ENCODE measurements around the gene RPGRIP1L. TPM values are rescaled to one million over a fixed set of nuclear protein-coding genes. Genes with fewer than 3 reads are reported as not detected.

Gene RPGRIP1L
- total and polyA plus RNA-seq, 2 donors (not counting 1 experiment from before 2014, with no cell fraction given) = 1.0 to 7.1 TPM

- Histone ChIP-seq H3K4me2 (replicated peaks; ENCODE audit: low read depth, low read length, poor library complexity, severe bottlenecking) (no peak overlapping the region), H3K9me3 (ENCODE audit: control extremely low read depth in 1 of 3, control insufficient read depth in 2 of 3, insufficient read depth in 1 of 3, low read length in 2 of 3) (peaks cover 0 to 6% (median 0%) of the 10 kb centered on the region in 3 donors), H3K27me3 (replicated peaks in 1 of 4; ENCODE audit: control extremely low read depth in 1 of 4, control insufficient read depth in 3 of 4, insufficient read depth in 4 of 4, low read length in 3 of 4) (no peaks in the 10 kb centered on the region), H3K4me1 (ENCODE audit: control insufficient read depth in 2 of 2, insufficient read depth in 2 of 2, low read length in 2 of 2) (no peaks in the 10 kb centered on the region), H4K20me1 (ENCODE audit: control insufficient read depth, insufficient read depth, low read length, poor library complexity, severe bottlenecking) (no peaks in the 10 kb centered on the region), H3K4me3 (ENCODE audit: control extremely low read depth in 1 of 5, extremely low read depth in 1 of 5, insufficient read depth in 1 of 5, low read depth in 2 of 5, low read length in 4 of 5) (no peak overlapping the region), H3K27ac (ENCODE audit: low read length in 2 of 2) (no peak overlapping the region), H3K9ac (ENCODE audit: low read length) (no peak overlapping the region), H2AFZ (ENCODE audit: insufficient read depth, low read depth, low read length, poor library complexity, severe bottlenecking) (no peak overlapping the region), H3K79me2 (ENCODE audit: control insufficient read depth, insufficient read depth, low read length) (no peaks in the 10 kb centered on the region), H3K36me3 (replicated peaks in 1 of 2; ENCODE audit: control extremely low read depth in 1 of 2, control insufficient read depth in 1 of 2, extremely low read depth in 1 of 2, insufficient read depth in 2 of 2, low read length in 1 of 2) (no peaks in the 10 kb centered on the region)
- intact Hi-C loops (cut with micrococcal nuclease) = no loop called here
- Mint-ChIP-seq H3K9me3 (ENCODE audit: insufficient read depth) (no peaks in the 10 kb centered on the region), H3K4me1 (peaks cover 5% of the 10 kb centered on the region), H3K27ac (no peak overlapping the region), H3K4me3 (no peak overlapping the region), H3K27me3 (no peaks in the 10 kb centered on the region)
- WGBS (ENCODE audit: insufficient coverage) = no CpG with 5 or more reads among the region's 2 CpGs
- DNase-seq = no peak
- ChIA-PET CTCF (no interaction called here), POLR2A (no interaction called here)
- ATAC-seq (ENCODE audit: low read depth) = no peak
- TF ChIP-seq, protein P1, sequence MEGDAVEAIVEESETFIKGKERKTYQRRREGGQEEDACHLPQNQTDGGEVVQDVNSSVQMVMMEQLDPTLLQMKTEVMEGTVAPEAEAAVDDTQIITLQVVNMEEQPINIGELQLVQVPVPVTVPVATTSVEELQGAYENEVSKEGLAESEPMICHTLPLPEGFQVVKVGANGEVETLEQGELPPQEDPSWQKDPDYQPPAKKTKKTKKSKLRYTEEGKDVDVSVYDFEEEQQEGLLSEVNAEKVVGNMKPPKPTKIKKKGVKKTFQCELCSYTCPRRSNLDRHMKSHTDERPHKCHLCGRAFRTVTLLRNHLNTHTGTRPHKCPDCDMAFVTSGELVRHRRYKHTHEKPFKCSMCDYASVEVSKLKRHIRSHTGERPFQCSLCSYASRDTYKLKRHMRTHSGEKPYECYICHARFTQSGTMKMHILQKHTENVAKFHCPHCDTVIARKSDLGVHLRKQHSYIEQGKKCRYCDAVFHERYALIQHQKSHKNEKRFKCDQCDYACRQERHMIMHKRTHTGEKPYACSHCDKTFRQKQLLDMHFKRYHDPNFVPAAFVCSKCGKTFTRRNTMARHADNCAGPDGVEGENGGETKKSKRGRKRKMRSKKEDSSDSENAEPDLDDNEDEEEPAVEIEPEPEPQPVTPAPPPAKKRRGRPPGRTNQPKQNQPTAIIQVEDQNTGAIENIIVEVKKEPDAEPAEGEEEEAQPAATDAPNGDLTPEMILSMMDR (IDR thresholded peaks at IDR 0.05) = no peak
- TF ChIP-seq EZH2 (IDR thresholded peaks at IDR 0.05; ENCODE audit: borderline replicate concordance, insufficient read depth, low read depth, low read length, poor library complexity, severe bottlenecking) = no peak
Measured at GRCh38 chr16:53626811-53627210, 76.8 kb downstream of the RPGRIP1L start.

GRCh38 chr16:53626161-53626560, 77.5 kb downstream of the RPGRIP1L start:
- Histone ChIP-seq H3K9ac (ENCODE audit: low read length) (no peak overlapping the region), H3K9me3 (ENCODE audit: control extremely low read depth in 1 of 3, control insufficient read depth in 2 of 3, insufficient read depth in 1 of 3, low read length in 2 of 3) (peaks cover 0 to 6% (median 0%) of the 10 kb centered on the region in 3 donors), H3K4me1 (ENCODE audit: control insufficient read depth in 2 of 2, insufficient read depth in 2 of 2, low read length in 2 of 2) (no peaks in the 10 kb centered on the region), H3K27ac (ENCODE audit: low read length in 2 of 2) (no peak overlapping the region), H3K4me2 (replicated peaks; ENCODE audit: low read depth, low read length, poor library complexity, severe bottlenecking) (no peak overlapping the region), H2AFZ (ENCODE audit: insufficient read depth, low read depth, low read length, poor library complexity, severe bottlenecking) (no peak overlapping the region), H3K27me3 (replicated peaks in 1 of 4; ENCODE audit: control extremely low read depth in 1 of 4, control insufficient read depth in 3 of 4, insufficient read depth in 4 of 4, low read length in 3 of 4) (no peaks in the 10 kb centered on the region), H4K20me1 (ENCODE audit: control insufficient read depth, insufficient read depth, low read length, poor library complexity, severe bottlenecking) (no peaks in the 10 kb centered on the region), H3K4me3 (ENCODE audit: control extremely low read depth in 1 of 5, extremely low read depth in 1 of 5, insufficient read depth in 1 of 5, low read depth in 2 of 5, low read length in 4 of 5) (no peak overlapping the region), H3K79me2 (ENCODE audit: control insufficient read depth, insufficient read depth, low read length) (no peaks in the 10 kb centered on the region), H3K36me3 (replicated peaks in 1 of 2; ENCODE audit: control extremely low read depth in 1 of 2, control insufficient read depth in 1 of 2, extremely low read depth in 1 of 2, insufficient read depth in 2 of 2, low read length in 1 of 2) (no peaks in the 10 kb centered on the region)
- Mint-ChIP-seq H3K9me3 (ENCODE audit: insufficient read depth) (no peaks in the 10 kb centered on the region), H3K27ac (no peak overlapping the region), H3K4me3 (no peak overlapping the region), H3K27me3 (no peaks in the 10 kb centered on the region), H3K4me1 (peaks cover 5% of the 10 kb centered on the region)
- POLR2A ChIA-PET = no interaction called here
- intact Hi-C loops (cut with micrococcal nuclease) = no loop called here
- no peak for TF ChIP-seq EZH2 (IDR thresholded peaks at IDR 0.05; ENCODE audit: borderline replicate concordance, insufficient read depth, low read depth, low read length, poor library complexity, severe bottlenecking)
- TF ChIP-seq, protein P1 (IDR thresholded peaks at IDR 0.05) = no peak
- DNase-seq (no peak), ATAC-seq (ENCODE audit: low read depth) (no peak)
- WGBS (ENCODE audit: insufficient coverage) = no CpG with 5 or more reads among the region's 4 CpGs
- CTCF ChIA-PET = no interaction called here
